Measurements from ENCODE around the gene NMUR1. TPM values are rescaled to one million over a fixed set of nuclear protein-coding genes. Genes with fewer than 3 reads are reported as not detected.

The NMUR1 gene
- total and polyA plus RNA-seq, 3 donors from 2014 or later, result 2.7 to 3.7 (median 3.2) TPM

GRCh38 chr2:231483398-231484329 is 46.6 kb downstream of the NMUR1 start:
- Histone ChIP-seq H3K4me3 (peak overlapping the region; percentile 55 to 61), H3K27me3 (no peaks in the 10 kb centered on the region), H3K36me3 (ENCODE audit: low read depth, missing control alignments) (no peaks in the 10 kb centered on the region), H3K4me1 (peaks cover 4% of the 10 kb centered on the region), H3K27ac (peak overlapping the region; percentile 78 to 85), H3K9me3 (no peaks in the 10 kb centered on the region)
- intact Hi-C loops (cut with DNase I; ENCODE audit: low total_unique reads), result no loop called here
- WGBS, 2 donors, result 31 to 50% methylated on average over 8 to 53 of the region's 65 CpGs
- DNase-seq, result peak; percentile 34
- TF ChIP-seq POLR2A (IDR thresholded peaks at IDR 0.05) (no peak), CTCF (IDR thresholded peaks at IDR 0.05) (no peak)

GRCh38 chr2:231482806-231483391 is 47.3 kb downstream of the NMUR1 start:
- intact Hi-C loops (cut with DNase I; ENCODE audit: low total_unique reads), result no loop called here
- peak; percentile 80 for DNase-seq

GRCh38 chr2:231480781-231481180 is 49.5 kb downstream of the NMUR1 start:
- Histone ChIP-seq H3K27ac (no peak overlapping the region), H3K4me3 (no peak overlapping the region), H3K4me1 (peaks cover 4% of the 10 kb centered on the region), H3K36me3 (ENCODE audit: low read depth, missing control alignments) (no peaks in the 10 kb centered on the region), H3K9me3 (no peaks in the 10 kb centered on the region), H3K27me3 (no peaks in the 10 kb centered on the region)
- TF ChIP-seq CTCF (IDR thresholded peaks at IDR 0.05) (no peak), POLR2A (IDR thresholded peaks at IDR 0.05) (no peak)
- intact Hi-C loops (cut with DNase I; ENCODE audit: low total_unique reads), result no loop called here
- WGBS, 2 donors, result 67 to 86% methylated on average over 1 to 3 of the region's 3 CpGs
- DNase-seq, result no peak

More at GRCh38 chr2:231482806-231483391, 47.3 kb downstream of the NMUR1 start:
- Histone ChIP-seq H3K4me3 (peak overlapping the region; percentile 55 to 61), H3K27ac (peak overlapping the region; percentile 78 to 85), H3K9me3 (no peaks in the 10 kb centered on the region), H3K27me3 (no peaks in the 10 kb centered on the region), H3K36me3 (ENCODE audit: low read depth, missing control alignments) (no peaks in the 10 kb centered on the region), H3K4me1 (peaks cover 4% of the 10 kb centered on the region)
- WGBS, 2 donors, result 13 to 14% methylated on average over 11 to 35 of the region's 36 CpGs
- TF ChIP-seq POLR2A (IDR thresholded peaks at IDR 0.05) (no peak), CTCF (IDR thresholded peaks at IDR 0.05) (peak; percentile 71 to 82 (median 76))

GRCh38 chr2:231479455-231479854 is 50.8 kb downstream of the NMUR1 start:
- Histone ChIP-seq H3K9me3 (no peaks in the 10 kb centered on the region), H3K27ac (no peak overlapping the region), H3K4me1 (peaks cover 4% of the 10 kb centered on the region), H3K4me3 (no peak overlapping the region), H3K36me3 (ENCODE audit: low read depth, missing control alignments) (no peaks in the 10 kb centered on the region), H3K27me3 (no peaks in the 10 kb centered on the region)
- 89 to 90% methylated on average over 9 of the region's 9 CpGs for WGBS, 2 donors
- intact Hi-C loops (cut with DNase I; ENCODE audit: low total_unique reads), result no loop called here
- no peak for TF ChIP-seq CTCF (IDR thresholded peaks at IDR 0.05)
- TF ChIP-seq POLR2A (IDR thresholded peaks at IDR 0.05), result no peak
- DNase-seq, result no peak

Measured in testis (tissue), 3 donors.